Large intestine (tissue), 12 donors: Measurements from ENCODE around the gene GREB1. TPM values are rescaled to one million over a fixed set of nuclear protein-coding genes. Genes with fewer than 3 reads are reported as not detected.

Experiments used
- DNase-seq, 2 donors: peaks; one replicate each; pipeline versions ENCODE4 v3.0.0 to v3.0.0-alpha.2; 2013
- H3K27ac ChIP-seq: one replicate; pipeline ENCODE4 v1.5.1; 2013; ENCODE audit warnings: low read length
- H3K27me3 ChIP-seq: 2 replicates; pipeline ENCODE4 v1.6.1; 2013; ENCODE audit warnings: low read length; ENCODE audit not compliant: control insufficient read depth, insufficient read depth
- H3K36me3 ChIP-seq: 2 replicates; pipeline ENCODE4 v1.6.1; 2013; ENCODE audit warnings: low read length; ENCODE audit not compliant: control insufficient read depth, insufficient read depth
- H3K4me1 ChIP-seq: one replicate; pipeline ENCODE4 v1.6.1; 2013; ENCODE audit warnings: low read length; ENCODE audit not compliant: control insufficient read depth, insufficient read depth
- H3K4me3 ChIP-seq: one replicate; pipeline ENCODE4 v1.5.1; 2013; ENCODE audit warnings: low read length
- H3K9me3 ChIP-seq: one replicate; pipeline ENCODE4 v1.6.1; 2013; ENCODE audit warnings: mild to moderate bottlenecking, low read depth, low read length, moderate library complexity; ENCODE audit not compliant: control insufficient read depth
- WGBS: methylation state at CpG from one replicate; pipeline ENCODE4 v1.1.5; 2013; ENCODE audit warnings: low lambda C conversion rate; ENCODE audit not compliant: insufficient coverage; 5-methylcytosine and 5-hydroxymethylcytosine counted together
- long read RNA-seq, 11 donors: transcript quantifications; one replicate each; lab custom pipeline, GENCODE V29; 2026
- polyA plus RNA-seq: library from polyadenylated mRNA; unstranded; fragments of 120-200 nt; gene quantifications from one replicate; pipeline ENCODE4 v1.2.1, GENCODE V29; 2013

The GREB1 gene, protein sequence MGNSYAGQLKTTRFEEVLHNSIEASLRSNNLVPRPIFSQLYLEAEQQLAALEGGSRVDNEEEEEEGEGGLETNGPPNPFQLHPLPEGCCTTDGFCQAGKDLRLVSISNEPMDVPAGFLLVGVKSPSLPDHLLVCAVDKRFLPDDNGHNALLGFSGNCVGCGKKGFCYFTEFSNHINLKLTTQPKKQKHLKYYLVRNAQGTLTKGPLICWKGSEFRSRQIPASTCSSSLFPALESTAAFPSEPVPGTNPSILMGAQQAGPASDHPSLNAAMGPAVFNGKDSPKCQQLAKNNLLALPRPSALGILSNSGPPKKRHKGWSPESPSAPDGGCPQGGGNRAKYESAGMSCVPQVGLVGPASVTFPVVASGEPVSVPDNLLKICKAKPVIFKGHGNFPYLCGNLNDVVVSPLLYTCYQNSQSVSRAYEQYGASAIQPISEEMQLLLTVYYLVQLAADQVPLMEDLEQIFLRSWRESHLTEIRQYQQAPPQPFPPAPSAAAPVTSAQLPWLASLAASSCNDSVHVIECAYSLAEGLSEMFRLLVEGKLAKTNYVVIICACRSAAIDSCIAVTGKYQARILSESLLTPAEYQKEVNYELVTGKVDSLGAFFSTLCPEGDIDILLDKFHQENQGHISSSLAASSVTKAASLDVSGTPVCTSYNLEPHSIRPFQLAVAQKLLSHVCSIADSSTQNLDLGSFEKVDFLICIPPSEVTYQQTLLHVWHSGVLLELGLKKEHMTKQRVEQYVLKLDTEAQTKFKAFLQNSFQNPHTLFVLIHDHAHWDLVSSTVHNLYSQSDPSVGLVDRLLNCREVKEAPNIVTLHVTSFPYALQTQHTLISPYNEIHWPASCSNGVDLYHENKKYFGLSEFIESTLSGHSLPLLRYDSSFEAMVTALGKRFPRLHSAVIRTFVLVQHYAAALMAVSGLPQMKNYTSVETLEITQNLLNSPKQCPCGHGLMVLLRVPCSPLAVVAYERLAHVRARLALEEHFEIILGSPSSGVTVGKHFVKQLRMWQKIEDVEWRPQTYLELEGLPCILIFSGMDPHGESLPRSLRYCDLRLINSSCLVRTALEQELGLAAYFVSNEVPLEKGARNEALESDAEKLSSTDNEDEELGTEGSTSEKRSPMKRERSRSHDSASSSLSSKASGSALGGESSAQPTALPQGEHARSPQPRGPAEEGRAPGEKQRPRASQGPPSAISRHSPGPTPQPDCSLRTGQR (N-terminal part only)
- polyA plus RNA-seq, result 2.6 TPM
- long read RNA-seq, donor 1, result 0 reads
- long read RNA-seq, donor 2, result 0 reads
- long read RNA-seq, donor 3, result 0 reads
- long read RNA-seq, donor 4, result 0 reads
- long read RNA-seq, donor 5, result 0 reads
- long read RNA-seq, donor 6, result 0 reads
- long read RNA-seq, donor 7, result 0 reads
- long read RNA-seq, donor 8, result 0 reads
- long read RNA-seq, donor 9, result 0 reads
- long read RNA-seq, donor 10, result 0 reads
- long read RNA-seq, donor 11, result 0 reads

GRCh38 chr2:11533278-11534070, at the start of gene GREB1:
Gene GREB1, plus strand, starts transcription at chr2:11534045. Its CDS starts 22,570 bp downstream, at chr2:11556615.
- peaks cover 6% of the 10 kb centered on the region for H3K27me3 ChIP-seq
- 11% methylated on average over 3 of the region's 9 CpGs for WGBS
- no peak within 1 kb of the TSS for H3K27ac ChIP-seq
- no peaks in the 10 kb centered on the region for H3K4me1 ChIP-seq
- H3K4me3 ChIP-seq, result no peak within 1 kb of the TSS
- H3K9me3 ChIP-seq, result no peaks in the 10 kb centered on the region
- H3K36me3 ChIP-seq, result no peaks in the 10 kb centered on the region
- DNase-seq, result no peak

GRCh38 chr2:11488809-11489208, 45.0 kb upstream of the GREB1 start:
- Histone ChIP-seq H3K27ac (no peak overlapping the region), H3K9me3 (no peaks in the 10 kb centered on the region), H3K4me1 (no peaks in the 10 kb centered on the region), H3K4me3 (no peak overlapping the region), H3K27me3 (peaks cover 17% of the 10 kb centered on the region), H3K36me3 (no peaks in the 10 kb centered on the region)
- DNase-seq, result no peak
- no CpG with 5 or more reads among the region's 3 CpGs for WGBS

- peaks cover 9% of the 10 kb centered on the region for H3K27me3 ChIP-seq
- H3K27ac ChIP-seq, result no peak overlapping the region
These were observed 43.7 kb upstream of the GREB1 start for GRCh38 chr2:11490194-11490593.

DNA sequence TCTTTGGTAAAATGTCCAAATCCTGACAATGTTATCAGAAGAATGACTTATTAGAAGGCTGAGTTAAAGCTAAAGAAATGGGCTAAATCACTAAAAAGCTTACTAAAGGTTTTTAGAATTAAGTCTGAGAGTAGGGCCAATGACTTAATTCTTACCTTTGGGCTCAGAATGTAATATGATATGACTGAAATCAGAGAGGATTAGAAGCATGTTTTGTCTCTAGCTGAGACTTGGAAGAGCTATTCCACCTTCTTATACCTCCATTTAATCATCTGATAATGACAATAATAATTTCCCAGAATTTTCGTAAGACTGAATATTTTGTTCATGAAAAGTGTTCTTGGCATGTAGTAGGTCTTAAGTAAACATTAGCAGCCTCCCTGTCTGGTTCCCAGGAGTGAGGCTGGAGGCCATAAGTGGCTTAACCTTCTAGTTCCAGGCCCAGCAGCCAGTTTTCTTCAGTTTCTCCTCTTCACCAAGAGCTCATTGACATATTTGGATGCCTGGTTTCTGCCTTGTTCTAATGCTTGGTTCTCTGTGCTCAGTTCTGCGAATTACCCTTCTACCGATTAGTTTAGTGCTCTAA, 42.4 kb upstream of the GREB1 start:
- Histone ChIP-seq H3K36me3 (no peaks in the 10 kb centered on the region), H3K4me1 (no peaks in the 10 kb centered on the region), H3K27me3 (peaks cover 8% of the 10 kb centered on the region), H3K9me3 (no peaks in the 10 kb centered on the region), H3K4me3 (no peak overlapping the region), H3K27ac (no peak overlapping the region)
- no peak for DNase-seq
- 0% methylated on average over 1 of the region's 3 CpGs for WGBS

More at GRCh38 chr2:11490194-11490593, 43.7 kb upstream of the GREB1 start:
- no peaks in the 10 kb centered on the region for H3K9me3 ChIP-seq
- no peak overlapping the region for H3K4me3 ChIP-seq
- H3K36me3 ChIP-seq, result no peaks in the 10 kb centered on the region
- whole genome bisulfite sequencing, result 100% methylated on average over 3 of the region's 5 CpGs
- no peaks in the 10 kb centered on the region for H3K4me1 ChIP-seq
- DNase-seq, result no peak

DNA sequence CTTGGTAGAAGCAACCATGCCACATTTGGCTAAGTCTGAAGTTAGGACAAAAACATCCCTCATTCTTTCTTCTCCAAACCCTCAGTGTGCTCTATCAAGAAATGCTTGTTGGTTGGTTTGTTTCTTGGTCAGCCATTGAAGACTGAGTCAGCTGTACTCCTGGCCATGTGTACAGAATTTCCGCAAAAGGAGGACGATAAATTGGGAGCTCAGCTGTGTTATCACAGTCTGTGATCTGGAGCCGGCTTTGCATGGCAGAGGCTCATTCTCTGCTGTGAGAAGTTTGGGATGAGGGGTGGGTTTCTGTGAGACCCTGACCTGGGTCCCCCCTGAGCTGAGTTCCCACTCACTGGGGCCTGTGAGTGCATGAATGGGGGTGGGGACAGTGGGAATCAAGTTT, 41.6 kb upstream of the GREB1 start:
- Histone ChIP-seq H3K27ac (no peak overlapping the region), H3K27me3 (peaks cover 6% of the 10 kb centered on the region), H3K36me3 (no peaks in the 10 kb centered on the region), H3K4me1 (no peaks in the 10 kb centered on the region), H3K9me3 (no peaks in the 10 kb centered on the region), H3K4me3 (no peak overlapping the region)
- DNase-seq, result no peak
- no CpG with 5 or more reads among the region's 3 CpGs for WGBS

- no peak for DNase-seq
- no peak overlapping the region for H3K4me3 ChIP-seq
- no peaks in the 10 kb centered on the region for H3K4me1 ChIP-seq
- H3K27me3 ChIP-seq, result peaks cover 5% of the 10 kb centered on the region
- H3K36me3 ChIP-seq, result no peaks in the 10 kb centered on the region
- WGBS, result no CpG with 5 or more reads among the region's 1 CpG
- no peak overlapping the region for H3K27ac ChIP-seq
- H3K9me3 ChIP-seq, result no peaks in the 10 kb centered on the region
These were observed 41.1 kb upstream of the GREB1 start for GRCh38 chr2:11492720-11493119.

DNA sequence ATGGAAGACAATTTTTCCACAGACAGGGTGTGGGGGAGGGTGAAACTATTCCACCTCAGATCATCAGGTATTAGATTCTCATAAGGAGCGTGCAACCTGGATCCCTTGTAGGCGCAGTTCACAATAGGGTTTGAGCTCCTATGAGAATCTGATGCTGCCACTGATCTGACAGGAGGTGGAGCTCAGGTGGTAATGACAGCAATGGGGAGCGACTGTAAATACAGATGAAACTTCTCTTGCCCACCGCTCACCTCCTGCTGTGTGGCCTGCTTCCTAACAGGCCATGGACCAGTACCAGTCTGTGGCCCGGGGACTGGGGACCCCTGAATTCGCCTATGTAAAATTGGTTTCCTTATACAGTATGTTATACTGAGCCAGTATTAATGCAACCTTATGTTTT, 40.6 kb upstream of the GREB1 start:
- WGBS, result no CpG with 5 or more reads among the region's 6 CpGs
- no peak for DNase-seq

DNA sequence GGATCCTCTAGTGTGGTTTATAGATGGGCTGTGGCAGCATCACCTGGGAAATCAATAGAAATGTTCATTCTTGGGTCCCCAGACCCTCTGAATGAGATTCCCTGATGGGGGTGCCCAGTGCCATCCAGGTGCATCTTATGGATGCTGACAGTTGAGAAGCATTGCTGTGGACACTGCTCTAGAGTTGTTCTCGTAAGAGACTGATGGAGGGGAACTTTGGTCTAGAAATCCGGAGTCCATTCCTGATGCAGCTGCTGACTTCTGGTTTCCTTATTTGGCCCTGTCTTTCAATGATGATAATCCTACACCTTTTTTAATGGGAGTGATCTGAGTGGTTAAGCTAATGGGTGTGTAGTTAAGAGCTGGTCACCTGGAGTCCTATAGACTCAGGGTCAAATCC, 39.5 kb upstream of the GREB1 start:
- H3K4me3 ChIP-seq, result no peak overlapping the region
- no peak for DNase-seq
- peaks cover 5% of the 10 kb centered on the region for H3K27me3 ChIP-seq
- WGBS, result no CpG with 5 or more reads among the region's 2 CpGs
- H3K27ac ChIP-seq, result no peak overlapping the region
- H3K9me3 ChIP-seq, result no peaks in the 10 kb centered on the region
- no peaks in the 10 kb centered on the region for H3K4me1 ChIP-seq
- H3K36me3 ChIP-seq, result no peaks in the 10 kb centered on the region

More for the DNA sequence above, 40.6 kb upstream of the GREB1 start:
- H3K4me1 ChIP-seq, result no peaks in the 10 kb centered on the region
- H3K36me3 ChIP-seq, result no peaks in the 10 kb centered on the region
- peaks cover 5% of the 10 kb centered on the region for H3K27me3 ChIP-seq
- H3K27ac ChIP-seq, result no peak overlapping the region
- H3K4me3 ChIP-seq, result no peak overlapping the region
- no peaks in the 10 kb centered on the region for H3K9me3 ChIP-seq
